Neural progenitor cell (in vitro differentiated cells): ENCODE data around the gene ELL. TPM values are rescaled to one million over a fixed set of nuclear protein-coding genes. Genes with fewer than 3 reads are reported as not detected.
A peak's percentile ranks its signal among the peaks of the same experiment; 100 is the strongest.

ENCODE experiments used
- DNase-seq: peaks from one replicate; pipeline ENCODE4 v3.0.0-alpha.2; 2016; ENCODE audit warnings: low spot score
- H2AFZ ChIP-seq: fragments of 200-600 bp; sonication (generic); replicated peaks from 2 replicates; pipeline ENCODE4 v1.6.1; 2016; ENCODE audit warnings: antibody characterized with exemption
- H3F3A ChIP-seq: fragments of 200-600 bp; sonication (generic); 2 replicates; pipeline ENCODE4 v1.6.1; 2016; ENCODE audit warnings: antibody characterized with exemption, low read depth
- H3K27ac ChIP-seq: fragments of 200-600 bp; sonication (generic); 2 replicates; pipeline ENCODE4 v1.5.1; 2016; ENCODE audit warnings: mild to moderate bottlenecking
- H3K27me3 ChIP-seq: fragments of 200-600 bp; sonication (generic); 2 replicates; pipeline ENCODE4 v1.6.1; 2016; ENCODE audit warnings: mild to moderate bottlenecking, moderate library complexity
- H3K36me3 ChIP-seq: fragments of 200-600 bp; sonication (generic); 2 replicates; pipeline ENCODE4 v1.5.1; 2016
- H3K4me1 ChIP-seq: fragments of 200-600 bp; sonication (generic); 2 replicates; pipeline ENCODE4 v1.6.1; 2016; ENCODE audit warnings: mixed run types
- H3K4me2 ChIP-seq: fragments of 200-600 bp; sonication (generic); 2 replicates; pipeline ENCODE4 v1.6.1; 2016
- H3K4me3 ChIP-seq: fragments of 200-600 bp; sonication (generic); 2 replicates; pipeline ENCODE4 v1.5.1; 2016
- H3K79me2 ChIP-seq: fragments of 200-600 bp; sonication (generic); 2 replicates; pipeline ENCODE4 v1.6.1; 2016; ENCODE audit warnings: low read depth
- H3K9ac ChIP-seq: fragments of 200-600 bp; sonication (generic); 2 replicates; pipeline ENCODE4 v1.6.1; 2016
- H3K9me3 ChIP-seq: fragments of 200-600 bp; sonication (generic); 2 replicates; pipeline ENCODE4 v1.5.1; 2016; ENCODE audit warnings: low read depth
- H4K20me1 ChIP-seq: fragments of 200-600 bp; sonication (generic); 2 replicates; pipeline ENCODE4 v1.6.1; 2016; ENCODE audit warnings: low read depth
- H3K27ac Mint-ChIP-seq: 3 replicates; pipeline ENCODE4 v1.8.0; 2021; ENCODE audit warnings: mixed read lengths
- H3K27me3 Mint-ChIP-seq: 2 replicates; pipeline ENCODE4 v1.8.0; 2022; ENCODE audit warnings: low read depth, mild to moderate bottlenecking, inconsistent platforms, moderate library complexity, mixed read lengths; ENCODE audit not compliant: insufficient read depth
- H3K36me3 Mint-ChIP-seq: 3 replicates; pipeline ENCODE4 v1.8.0; 2021; ENCODE audit warnings: mixed read lengths
- H3K4me1 Mint-ChIP-seq: 3 replicates; pipeline ENCODE4 v1.8.0; 2021; ENCODE audit warnings: mixed read lengths
- H3K4me3 Mint-ChIP-seq: 3 replicates; pipeline ENCODE4 v1.8.0; 2021; ENCODE audit warnings: mild to moderate bottlenecking, moderate library complexity, mixed read lengths
- H3K9me3 Mint-ChIP-seq: 3 replicates; pipeline ENCODE4 v1.8.0; 2020; ENCODE audit warnings: mixed read lengths
- EZH2 ChIP-seq: fragments of 200-600 bp; sonication (generic); IDR thresholded peaks from 2 replicates; pipeline ENCODE4 v1.6.1; 2017; ENCODE audit warnings: antibody characterized with exemption, mild to moderate bottlenecking, moderate library complexity
- EZH2phosphoT487 ChIP-seq: fragments of 200-600 bp; sonication (generic); IDR thresholded peaks from 2 replicates; pipeline ENCODE4 v1.6.1; 2017; ENCODE audit warnings: antibody characterized with exemption
- total RNA-seq: library from RNA; depleted of rRNA; stranded (reverse); fragments of >200 nt; gene quantifications from 2 replicates; pipeline ENCODE4 v1.2.3, GENCODE V29; 2015; ENCODE audit warnings: low replicate concordance
- TF ChIP-seq, protein P1 (sequence below): fragments of 200-600 bp; sonication (generic); IDR thresholded peaks from 2 replicates; pipeline ENCODE4 v1.5.1; 2017; ENCODE audit warnings: antibody characterized with exemption, mild to moderate bottlenecking

Gene ELL
- total RNA-seq, 1 donor from 2014 or later = 2.9 TPM

DNA sequence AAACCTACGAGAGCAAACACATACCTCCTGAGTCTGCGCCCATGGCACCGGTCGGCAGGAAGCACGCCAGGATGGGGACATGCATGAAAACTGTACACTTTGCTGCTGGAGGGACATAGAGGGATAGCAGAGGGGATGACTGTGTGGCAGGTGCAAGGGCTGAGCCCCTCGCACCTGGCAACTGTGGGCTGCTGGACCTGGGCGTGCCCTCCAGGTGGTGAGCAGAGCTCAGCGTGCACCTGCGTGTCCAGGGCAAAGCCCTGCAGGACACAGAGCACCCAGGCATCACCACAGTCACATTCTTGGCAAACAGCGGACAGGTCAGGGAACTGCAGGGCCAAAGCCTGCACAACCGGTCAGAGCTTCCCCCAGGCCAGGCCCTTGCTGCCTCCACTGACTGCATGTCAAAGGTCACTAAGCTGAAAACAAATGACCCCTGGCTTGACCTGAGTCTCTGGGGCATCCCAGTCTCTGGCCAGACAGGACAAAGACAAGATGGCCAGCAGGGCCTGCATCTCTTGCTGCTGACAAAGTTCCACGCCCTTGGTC, 75.0 kb downstream of the ELL start:
- H4K20me1 ChIP-seq = peaks cover 9% of the 10 kb centered on the region
- peaks cover 6% of the 10 kb centered on the region for H3K27me3 Mint-ChIP-seq
- H3F3A ChIP-seq = no peaks in the 10 kb centered on the region
- H3K27ac Mint-ChIP-seq = peak overlapping the region; percentile 50
- H3K4me3 Mint-ChIP-seq = no peak overlapping the region
- no peak overlapping the region for H3K9ac ChIP-seq
- H3K27ac ChIP-seq = no peak overlapping the region
- no peaks in the 10 kb centered on the region for H3K36me3 ChIP-seq
- H3K79me2 ChIP-seq = no peaks in the 10 kb centered on the region
- no peak overlapping the region for H2AFZ ChIP-seq
- no peak for TF ChIP-seq EZH2phosphoT487
- no peak for TF ChIP-seq EZH2
- TF ChIP-seq, protein P1, sequence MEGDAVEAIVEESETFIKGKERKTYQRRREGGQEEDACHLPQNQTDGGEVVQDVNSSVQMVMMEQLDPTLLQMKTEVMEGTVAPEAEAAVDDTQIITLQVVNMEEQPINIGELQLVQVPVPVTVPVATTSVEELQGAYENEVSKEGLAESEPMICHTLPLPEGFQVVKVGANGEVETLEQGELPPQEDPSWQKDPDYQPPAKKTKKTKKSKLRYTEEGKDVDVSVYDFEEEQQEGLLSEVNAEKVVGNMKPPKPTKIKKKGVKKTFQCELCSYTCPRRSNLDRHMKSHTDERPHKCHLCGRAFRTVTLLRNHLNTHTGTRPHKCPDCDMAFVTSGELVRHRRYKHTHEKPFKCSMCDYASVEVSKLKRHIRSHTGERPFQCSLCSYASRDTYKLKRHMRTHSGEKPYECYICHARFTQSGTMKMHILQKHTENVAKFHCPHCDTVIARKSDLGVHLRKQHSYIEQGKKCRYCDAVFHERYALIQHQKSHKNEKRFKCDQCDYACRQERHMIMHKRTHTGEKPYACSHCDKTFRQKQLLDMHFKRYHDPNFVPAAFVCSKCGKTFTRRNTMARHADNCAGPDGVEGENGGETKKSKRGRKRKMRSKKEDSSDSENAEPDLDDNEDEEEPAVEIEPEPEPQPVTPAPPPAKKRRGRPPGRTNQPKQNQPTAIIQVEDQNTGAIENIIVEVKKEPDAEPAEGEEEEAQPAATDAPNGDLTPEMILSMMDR = no peak
- H3K36me3 Mint-ChIP-seq = peaks cover 13% of the 10 kb centered on the region
- H3K9me3 ChIP-seq = no peaks in the 10 kb centered on the region
- DNase-seq = no peak
- H3K4me2 ChIP-seq = no peak overlapping the region
- no peaks in the 10 kb centered on the region for H3K27me3 ChIP-seq
- no peak overlapping the region for H3K4me3 ChIP-seq
- peaks cover 21% of the 10 kb centered on the region for H3K4me1 Mint-ChIP-seq
- peaks cover 2% of the 10 kb centered on the region for H3K9me3 Mint-ChIP-seq
- H3K4me1 ChIP-seq = no peaks in the 10 kb centered on the region

GRCh38 chr19:18446145-18446810, 75.6 kb downstream of the ELL start:
- Histone ChIP-seq H2AFZ (no peak overlapping the region), H3K9me3 (no peaks in the 10 kb centered on the region), H3K4me3 (no peak overlapping the region), H3K79me2 (no peaks in the 10 kb centered on the region), H3K36me3 (no peaks in the 10 kb centered on the region), H3F3A (no peaks in the 10 kb centered on the region), H3K4me2 (no peak overlapping the region), H3K4me1 (no peaks in the 10 kb centered on the region), H3K9ac (no peak overlapping the region), H3K27me3 (no peaks in the 10 kb centered on the region), H3K27ac (no peak overlapping the region), H4K20me1 (peaks cover 6% of the 10 kb centered on the region)
- Mint-ChIP-seq H3K27me3 (peaks cover 6% of the 10 kb centered on the region), H3K4me3 (no peak overlapping the region), H3K27ac (peak overlapping the region; percentile 50), H3K4me1 (peaks cover 22% of the 10 kb centered on the region), H3K36me3 (peaks cover 13% of the 10 kb centered on the region), H3K9me3 (peaks cover 2% of the 10 kb centered on the region)
- TF ChIP-seq EZH2 (no peak), EZH2phosphoT487 (no peak)
- TF ChIP-seq, protein P1 = no peak
- DNase-seq = no peak

- no peaks in the 10 kb centered on the region for H3K27me3 ChIP-seq
- no peak overlapping the region for H3K27ac Mint-ChIP-seq
- no peaks in the 10 kb centered on the region for H3K9me3 ChIP-seq
- H3K4me1 Mint-ChIP-seq = peaks cover 27% of the 10 kb centered on the region
- no peaks in the 10 kb centered on the region for H4K20me1 ChIP-seq
- no peak overlapping the region for H3K27ac ChIP-seq
- H3K9ac ChIP-seq = no peak overlapping the region
- H3K27me3 Mint-ChIP-seq = peaks cover 5% of the 10 kb centered on the region
- peaks cover 6% of the 10 kb centered on the region for H3F3A ChIP-seq
- TF ChIP-seq, protein P1 = no peak
- TF ChIP-seq EZH2phosphoT487 = no peak
- no peak for TF ChIP-seq EZH2
- H3K36me3 Mint-ChIP-seq = peaks cover 11% of the 10 kb centered on the region
- peaks cover 2% of the 10 kb centered on the region for H3K9me3 Mint-ChIP-seq
- H3K4me3 Mint-ChIP-seq = no peak overlapping the region
- DNase-seq = no peak
- no peak overlapping the region for H2AFZ ChIP-seq
- no peaks in the 10 kb centered on the region for H3K4me1 ChIP-seq
- no peaks in the 10 kb centered on the region for H3K36me3 ChIP-seq
- H3K4me3 ChIP-seq = no peak overlapping the region
- H3K4me2 ChIP-seq = no peak overlapping the region
- H3K79me2 ChIP-seq = no peaks in the 10 kb centered on the region
These were observed 76.5 kb downstream of the ELL start for GRCh38 chr19:18445262-18445948.
